RWPE2 (cell line): ENCODE results near the gene SCYL1.

Experiments used
- ATAC-seq: fragments of 200-7000 bp; cut with Tn5 transposase; 3 replicates; pipeline ENCODE4 v1.9.1; 2021; ENCODE audit warnings: low read depth
- DNase-seq: peaks from one replicate; pipeline ENCODE4 v3.0.0-alpha.2; 2020; ENCODE audit warnings: low spot score
- H3K27ac ChIP-seq: fragments of 450-650 bp; 2 replicates; pipeline ENCODE4 v1.5.1; 2017; ENCODE audit warnings: mild to moderate bottlenecking; ENCODE audit not compliant: poor library complexity, severe bottlenecking
- H3K27me3 ChIP-seq: fragments of 250-450 bp; sonication (Bioruptor Pico); 2 replicates; pipeline ENCODE4 v1.5.1; 2021; ENCODE audit warnings: mild to moderate bottlenecking, moderate library complexity; ENCODE audit not compliant: insufficient read depth, poor library complexity, severe bottlenecking
- H3K36me3 ChIP-seq: fragments of 250-450 bp; sonication (Bioruptor Pico); 2 replicates; pipeline ENCODE4 v1.5.1; 2020; ENCODE audit warnings: low read depth, mild to moderate bottlenecking, moderate library complexity
- H3K4me1 ChIP-seq: fragments of 250-450 bp; sonication (Bioruptor Pico); 2 replicates; pipeline ENCODE4 v1.5.1; 2021; ENCODE audit warnings: mild to moderate bottlenecking, moderate library complexity; ENCODE audit not compliant: insufficient read depth, poor library complexity, severe bottlenecking
- H3K4me3 ChIP-seq: fragments of 250-450 bp; sonication (Bioruptor Pico); 2 replicates; pipeline ENCODE4 v1.5.1; 2021; ENCODE audit warnings: mild to moderate bottlenecking, moderate library complexity; ENCODE audit not compliant: severe bottlenecking
- H3K9me3 ChIP-seq: fragments of 250-450 bp; sonication (Bioruptor Pico); 2 replicates; pipeline ENCODE4 v1.5.1; 2021; ENCODE audit warnings: mild to moderate bottlenecking, moderate library complexity; ENCODE audit not compliant: severe bottlenecking
- CTCF ChIP-seq: fragments of 450-650 bp; IDR thresholded peaks from one replicate; pipeline ENCODE4 v1.5.1; 2017; ENCODE audit warnings: mild to moderate bottlenecking, moderate library complexity; ENCODE audit not compliant: poor library complexity, severe bottlenecking

Gene SCYL1

GRCh38 chr11:65569973-65570918, 45.4 kb downstream of the SCYL1 start, which contains the start of gene ZNRD2:
ZNRD2 (plus strand) TSS chr11:65570477; CDS start chr11:65570492, 15 bp downstream.
- no peaks in the 10 kb centered on the region for H3K9me3 ChIP-seq
- no peaks in the 10 kb centered on the region for H3K27me3 ChIP-seq
- H3K4me3 ChIP-seq: peak within 1 kb of the TSS; percentile 52
- H3K4me1 ChIP-seq: peaks cover 20% of the 10 kb centered on the region
- peak; percentile 84 for TF ChIP-seq CTCF
- DNase-seq (peak; percentile 99), ATAC-seq (peak; percentile 72)
- peak within 1 kb of the TSS; percentile 86 for H3K27ac ChIP-seq
- peaks cover 13% of the 10 kb centered on the region for H3K36me3 ChIP-seq

- H3K27ac ChIP-seq: peak overlapping the region; percentile 86
- DNase-seq (peak; percentile 47), ATAC-seq (no peak)
- H3K27me3 ChIP-seq: no peaks in the 10 kb centered on the region
- TF ChIP-seq CTCF: no peak
- H3K36me3 ChIP-seq: peaks cover 13% of the 10 kb centered on the region
- no peak overlapping the region for H3K4me3 ChIP-seq
- H3K4me1 ChIP-seq: peaks cover 14% of the 10 kb centered on the region
- no peaks in the 10 kb centered on the region for H3K9me3 ChIP-seq
Measured at GRCh38 chr11:65571420-65571819, 46.5 kb downstream of the SCYL1 start.

- DNase-seq (peak; percentile 52), ATAC-seq (no peak; the same call in 2 of the 3 replicates)
- Histone ChIP-seq H3K4me3 (peak overlapping the region; percentile 78), H3K27me3 (no peaks in the 10 kb centered on the region), H3K9me3 (no peaks in the 10 kb centered on the region), H3K36me3 (peaks cover 10% of the 10 kb centered on the region), H3K27ac (peak overlapping the region; percentile 86), H3K4me1 (peaks cover 14% of the 10 kb centered on the region)
- TF ChIP-seq CTCF: peak; percentile 72
Measured at GRCh38 chr11:65571940-65572339, 47.1 kb downstream of the SCYL1 start.

- peak within 1 kb of the TSS; percentile 86 for H3K27ac ChIP-seq
- peaks cover 19% of the 10 kb centered on the region for H3K4me1 ChIP-seq
- peak within 1 kb of the TSS; percentile 78 for H3K4me3 ChIP-seq
- TF ChIP-seq CTCF: peak; percentile 4
- H3K27me3 ChIP-seq: no peaks in the 10 kb centered on the region
- peaks cover 10% of the 10 kb centered on the region for H3K36me3 ChIP-seq
- ATAC-seq (peak; percentile 13; the same call in 1 of the 3 replicates), DNase-seq (peak; percentile 87)
- no peaks in the 10 kb centered on the region for H3K9me3 ChIP-seq
Measured at GRCh38 chr11:65572356-65573051, 47.6 kb downstream of the SCYL1 start, which contains the start of gene FAM89B. FAM89B (plus strand) TSS chr11:65572538; CDS start chr11:65572670, 132 bp downstream.
